HepG2 (cell line): ENCODE data around the gene POLR3GL. TPM values are rescaled to one million over a fixed set of nuclear protein-coding genes. Genes with fewer than 3 reads are reported as not detected.

Experiments
- ATAC-seq: fragments of 200-7000 bp; cut with Tn5 transposase; 3 replicates; pipeline ENCODE4 v1.9.1; 2020; ENCODE audit warnings: mild to moderate bottlenecking, moderate library complexity
- BruUV-seq: library from RNA; stranded (reverse); fragments of 400-500 nt; replicated peaks from 2 replicates; lab custom pipeline; 2021; lab: Mats Ljungman, UMichigan
- CTCF ChIA-PET: fragments of 300-600 bp; formaldehyde crosslinking; extraction: SDS; loops from one replicate; lab custom pipeline; 2021; ENCODE audit warnings: low total read pairs, inconsistent platforms, low intra/inter-chr PET ratio; lab: Yijun Ruan, JAX
- POLR2A ChIA-PET: fragments of 350-600 bp; sonication (Branson Sonifier 250); formaldehyde crosslinking; loops from one replicate; lab custom pipeline; 2020; ENCODE audit warnings: antibody characterized with exemption, inconsistent platforms; lab: Yijun Ruan, JAX
- DNase-seq: peaks from one replicate; pipeline ENCODE4 v3.0.0-alpha.2; 2015; ENCODE audit warnings: low spot score
- FAIRE-seq: peaks from 3 replicates; lab custom pipeline; 2011; peaks lifted over from hg19 to GRCh38; lab: Jason Lieb, UNC
- H2AFZ ChIP-seq: one replicate; pipeline ENCODE4 v1.6.1; 2011; ENCODE audit warnings: low read length, inconsistent platforms
- H3K27ac ChIP-seq: fragments of 300-600 bp; 3 replicates; pipeline ENCODE4 v1.8.0; 2011; ENCODE audit warnings: mixed run types, mild to moderate bottlenecking, mixed read lengths, low read length, inconsistent platforms; ENCODE audit not compliant: insufficient read depth; ENCODE audit errors: extremely low read length
- H3K27me3 ChIP-seq, 2 experiments: fragments of 200-600 bp in 1 of 2; 2 replicates in 1 of 2; 3 replicates in 1 of 2; pipeline versions ENCODE4 v1.6.0 to v1.8.0; 2011; ENCODE audit warnings: low read length in 2 of 2, mild to moderate bottlenecking in 2 of 2, moderate library complexity in 2 of 2, inconsistent platforms in 1 of 2; ENCODE audit not compliant: insufficient read depth in 2 of 2, control insufficient read depth in 1 of 2
- H3K36me3 ChIP-seq, 2 experiments: fragments of 200-600 bp in 1 of 2; replicated peaks in 1 of 2; 2 replicates in 1 of 2; 3 replicates in 1 of 2; pipeline versions ENCODE4 v1.5.1 to v1.8.0; 2011; ENCODE audit warnings: low read length in 2 of 2, inconsistent platforms in 1 of 2; ENCODE audit not compliant: insufficient read depth in 2 of 2, control insufficient read depth in 1 of 2
- H3K4me1 ChIP-seq: 2 replicates; pipeline ENCODE4 v1.5.1; 2012; ENCODE audit warnings: low read length, inconsistent platforms; ENCODE audit not compliant: insufficient read depth
- H3K4me2 ChIP-seq: 2 replicates; pipeline ENCODE4 v1.6.0; 2011; ENCODE audit warnings: low read depth, low read length, inconsistent platforms
- H3K4me3 ChIP-seq, 3 experiments: fragments of 200-600 bp in 1 of 3; sonication (generic), shearing (Covaris generic) in 1 of 3; replicated peaks in 1 of 3; 2 replicates each; pipeline ENCODE4 v1.5.1; 2011 to 2016; ENCODE audit warnings: low read length in 3 of 3, inconsistent platforms in 2 of 3, low read depth in 2 of 3, mild to moderate bottlenecking in 2 of 3, control low read depth in 1 of 3, mixed read lengths in 1 of 3; ENCODE audit not compliant: insufficient read depth in 1 of 3
- H3K79me2 ChIP-seq: one replicate; pipeline ENCODE4 v1.6.1; 2011; ENCODE audit warnings: low read length, inconsistent platforms; ENCODE audit not compliant: insufficient read depth
- H3K9ac ChIP-seq: 2 replicates; pipeline ENCODE4 v1.6.0; 2011; ENCODE audit warnings: mild to moderate bottlenecking, low read depth, low read length, inconsistent platforms; ENCODE audit not compliant: insufficient read depth
- H3K9me3 ChIP-seq: 2 replicates; pipeline ENCODE4 v1.5.1; 2012; ENCODE audit warnings: mild to moderate bottlenecking, low read length
- H4K20me1 ChIP-seq: 2 replicates; pipeline ENCODE4 v1.6.0; 2011; ENCODE audit warnings: inconsistent platforms, mild to moderate bottlenecking, low read length, moderate library complexity; ENCODE audit not compliant: insufficient read depth
- ATF7 ChIP-seq, 2 experiments: fragments of 450-650 bp in 1 of 2; sonication (generic) in 1 of 2; formaldehyde crosslinking in 1 of 2; IDR thresholded peaks; 2 replicates each; pipeline versions ENCODE4 v1.4.0 to v1.6.1; 2016 to 2020; ENCODE audit warnings: antibody characterized with exemption in 1 of 2, mild to moderate bottlenecking in 1 of 2, missing genetic modification reagents in 1 of 2
- FOXK1 ChIP-seq: sonication (generic); formaldehyde crosslinking; IDR thresholded peaks from 2 replicates; pipeline ENCODE4 v1.4.0; 2020; ENCODE audit warnings: low read depth, missing genetic modification reagents, borderline replicate concordance
- GMEB1 ChIP-seq: sonication (generic); formaldehyde crosslinking; IDR thresholded peaks from 2 replicates; pipeline ENCODE4 v1.5.1; 2020; ENCODE audit warnings: missing genetic modification reagents, mild to moderate bottlenecking, borderline replicate concordance
- GZF1 ChIP-seq: sonication (generic); formaldehyde crosslinking; IDR thresholded peaks from 2 replicates; pipeline ENCODE4 v1.5.1; 2020; ENCODE audit warnings: mild to moderate bottlenecking, missing genetic modification reagents
- HNRNPH1 ChIP-seq: fragments of 200-400 bp; formaldehyde crosslinking; optimal IDR thresholded peaks from 2 replicates; pipeline ENCODE3; 2017; ENCODE audit warnings: mild to moderate bottlenecking, low read depth, low read length
- MBD4 ChIP-seq: IDR thresholded peaks from 2 replicates; pipeline ENCODE4 v1.6.1; 2012; ENCODE audit warnings: low read length, inconsistent platforms, borderline replicate concordance
- MEIS1 ChIP-seq: sonication (generic); formaldehyde crosslinking; IDR thresholded peaks from 2 replicates; pipeline ENCODE4 v1.9.0; 2021; ENCODE audit warnings: mild to moderate bottlenecking, missing genetic modification reagents, moderate library complexity, borderline replicate concordance
- NFAT5 ChIP-seq: sonication (generic); formaldehyde crosslinking; IDR thresholded peaks from 2 replicates; pipeline ENCODE4 v1.4.0; 2020; ENCODE audit warnings: missing genetic modification reagents
- PCBP1 ChIP-seq: fragments of 200-400 bp; formaldehyde crosslinking; IDR thresholded peaks from 2 replicates; pipeline ENCODE4 v1.6.1; 2017; ENCODE audit warnings: mild to moderate bottlenecking, low read depth, low read length, borderline replicate concordance
- POLR2G ChIP-seq: fragments of 200-400 bp; formaldehyde crosslinking; IDR thresholded peaks from 2 replicates; pipeline ENCODE4 v1.6.1; 2018; ENCODE audit warnings: mild to moderate bottlenecking, low read depth, low read length, moderate library complexity
- SOX6 ChIP-seq, 2 experiments: fragments of 450-650 bp in 1 of 2; sonication (generic) in 1 of 2; formaldehyde crosslinking in 1 of 2; IDR thresholded peaks; 2 replicates each; pipeline versions ENCODE4 v1.4.0 to v1.6.1; 2017 to 2020; ENCODE audit warnings: antibody characterized with exemption in 1 of 2, mild to moderate bottlenecking in 1 of 2, missing genetic modification reagents in 1 of 2
- YEATS2 ChIP-seq: sonication (generic); formaldehyde crosslinking; IDR thresholded peaks from 2 replicates; pipeline ENCODE4 v1.4.0; 2020; ENCODE audit warnings: missing genetic modification reagents, borderline replicate concordance
- ZNF530 ChIP-seq: sonication (generic); formaldehyde crosslinking; IDR thresholded peaks from 2 replicates; pipeline ENCODE4 v1.5.0; 2020; ENCODE audit warnings: low read depth, mild to moderate bottlenecking, missing genetic modification reagents
- in situ Hi-C: cut with HindIII; loops from 2 replicates; pipeline ENCODE4 v1.10.0; 2017; ENCODE audit warnings: low pct_unique_long_range_greater_than_20kb; ENCODE audit not compliant: extremely low pct_ligation_motif_present
- intact Hi-C: fragments of 100-400 bp; cut with micrococcal nuclease; formaldehyde crosslinking; loops from one replicate; pipeline ENCODE4 v1.10.0; 2022; ENCODE audit not compliant: unreplicated experiment
- polyA plus RNA-seq, 8 experiments: library from polyadenylated mRNA; depleted of rRNA in 3 of 8; stranded (reverse) in 7 of 8; unstranded in 1 of 8; fragments of >200 nt; fragmentation: Illumina TruSeq in 4 of 8; extraction: Trizol in 4 of 8; gene quantifications; 2 replicates each; pipeline versions ENCODE4 v1.2.1 to v1.2.3, GENCODE V29; 2011 to 2016; ENCODE audit warnings: low read depth in 4 of 8, missing spikeins in 1 of 8, mixed read lengths in 1 of 8; ENCODE audit not compliant: insufficient read depth in 1 of 8
- total RNA-seq, 5 experiments: library from RNA; depleted of rRNA; stranded (reverse); fragments of >200 nt; fragmentation: Illumina TruSeq; extraction: Trizol; gene quantifications; 2 replicates each; pipeline ENCODE4 v1.2.3, GENCODE V29; 2016; ENCODE audit warnings: low read depth in 1 of 5

The POLR3GL gene
- total and polyA plus RNA-seq, 2 of the 13 experiments (the other 11 are each of a cell fraction or from before 2014, with no cell fraction given), result 11.5 to 12.4 TPM

- peak; percentile 33; the same call in 1 of the 2 replicates for TF ChIP-seq YEATS2 (CRISPR knock-in tag)
- TF ChIP-seq ZNF530, result no peak
- TF ChIP-seq FOXK1 (CRISPR knock-in tag), result peak; percentile 37; the same call in 1 of the 2 replicates
- no peak for TF ChIP-seq MEIS1 (CRISPR knock-in tag)
- TF ChIP-seq ATF7 (IDR thresholded peaks at IDR 0.05), result 0 out of 2 replicates have a peak, but pooled peaks have one; percentile 9
- no peak for TF ChIP-seq ATF7 (CRISPR knock-in tag; IDR thresholded peaks at IDR 0.05)
- TF ChIP-seq, all 625 proteins: peak for 29
Measured at GRCh38 chr1:145977486-145978470, 13.3 kb downstream of the POLR3GL start (continued).

GRCh38 chr1:145978471-145978853 lies 14.0 kb downstream of the POLR3GL start:
- no peaks in the 10 kb centered on the region for H3K27me3 ChIP-seq
- H3K4me1 ChIP-seq, result peaks cover 66% of the 10 kb centered on the region
- no TSS peak for BruUV-seq
- no peak overlapping the region for H3K27ac ChIP-seq
- ATAC-seq (no peak), DNase-seq (no peak), FAIRE-seq (no peak)
- in situ Hi-C loops (loop anchor here (5.0 kb wide), 1 partner anchor 34 kb away; no protein-coding TSS in a partner anchor), intact Hi-C loops (loop anchor here (5.0 kb wide), 1 partner anchor 86 kb away; no protein-coding TSS in a partner anchor)
- H3K36me3 ChIP-seq, result no peaks in the 10 kb centered on the region
- peak overlapping the region; percentile 32; the same call in 1 of the 2 replicates for H3K4me2 ChIP-seq
- H3K4me3 ChIP-seq, result no peak overlapping the region
- H3K9ac ChIP-seq, result no peak overlapping the region
- CTCF ChIA-PET, result interaction anchor here (1.0 to 4.4 kb wide), 4 partner anchors 28 to 86 kb away, joined by 3 to 60 read pairs (median 14); no protein-coding TSS in a partner anchor
- POLR2A ChIA-PET, result interaction anchor here (1.6 to 2.1 kb wide), 2 partner anchors 14 kb away, joined by 5 to 7 read pairs; partner anchors contain the start of genes ANKRD34A and POLR3GL
- no peak overlapping the region for H2AFZ ChIP-seq
- H3K79me2 ChIP-seq, result no peaks in the 10 kb centered on the region
- TF ChIP-seq GZF1 (CRISPR knock-in tag) (no peak), MBD4 (no peak), PCBP1 (no peak), NFAT5 (CRISPR knock-in tag) (no peak), POLR2G (no peak), HNRNPH1 (no peak), SOX6 (IDR thresholded peaks at IDR 0.05) (no peak), SOX6 (CRISPR knock-in tag; IDR thresholded peaks at IDR 0.05) (0 out of 2 replicates have a peak, but pooled peaks have one; percentile 3), GMEB1 (CRISPR knock-in tag) (no peak)
- H4K20me1 ChIP-seq, result no peaks in the 10 kb centered on the region
- H3K9me3 ChIP-seq, result no peaks in the 10 kb centered on the region
